GM18873 (cell line): ENCODE results near the gene CMIP.
"Not testable (repeated sequence)": the region's sequence is repeated elsewhere in the genome, so short reads cannot be mapped to it uniquely, and the experiment has no call there.

ENCODE experiments used
- ATAC-seq: cut with Tn5 transposase; IDR thresholded peaks from one replicate; pipeline ENCODE4 v1.9.1; 2021; ENCODE audit warnings: mild to moderate bottlenecking, moderate library complexity, moderate number of reproducible peaks; ENCODE audit not compliant: unreplicated experiment, low FRiP score

The CMIP gene

GRCh38 chr16:81444448-81445121 is at the start of gene CMIP:
CMIP (plus strand) TSS chr16:81444808.
- peak; percentile 36 for ATAC-seq

DNA sequence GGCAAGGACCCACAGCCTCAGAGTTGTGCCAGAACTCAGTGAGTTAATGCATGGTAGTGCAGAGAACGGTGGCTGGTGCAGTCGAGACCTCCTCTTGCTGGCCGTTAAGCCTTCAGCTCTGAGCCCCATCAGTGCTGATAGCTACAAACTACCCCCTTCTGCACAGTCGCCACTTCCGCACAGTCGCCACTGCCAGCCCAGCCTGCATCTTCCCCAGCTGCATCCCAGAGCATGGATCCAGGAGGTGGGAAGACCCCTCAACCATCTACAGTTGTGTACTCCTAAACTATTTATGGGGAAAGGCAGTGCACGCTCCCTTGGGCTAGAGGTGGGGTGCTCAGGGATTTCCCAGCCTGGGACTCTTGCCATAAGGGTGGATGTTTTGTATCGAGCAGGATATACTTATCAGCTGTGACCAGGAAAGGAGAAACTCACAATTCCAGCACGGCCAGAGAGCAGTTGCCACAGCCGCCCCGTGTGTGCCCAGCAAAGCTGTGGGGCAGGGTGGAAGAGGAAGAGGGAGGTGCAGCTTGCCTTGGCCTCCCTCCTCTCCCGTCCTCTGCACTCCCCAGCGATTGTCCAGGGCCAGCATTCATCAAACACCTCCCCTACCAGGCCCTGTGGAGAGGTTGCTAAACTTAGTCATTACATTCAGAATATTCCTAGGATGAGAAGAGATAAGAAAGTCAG is 49.5 kb upstream of the CMIP start:
- ATAC-seq = no peak

DNA sequence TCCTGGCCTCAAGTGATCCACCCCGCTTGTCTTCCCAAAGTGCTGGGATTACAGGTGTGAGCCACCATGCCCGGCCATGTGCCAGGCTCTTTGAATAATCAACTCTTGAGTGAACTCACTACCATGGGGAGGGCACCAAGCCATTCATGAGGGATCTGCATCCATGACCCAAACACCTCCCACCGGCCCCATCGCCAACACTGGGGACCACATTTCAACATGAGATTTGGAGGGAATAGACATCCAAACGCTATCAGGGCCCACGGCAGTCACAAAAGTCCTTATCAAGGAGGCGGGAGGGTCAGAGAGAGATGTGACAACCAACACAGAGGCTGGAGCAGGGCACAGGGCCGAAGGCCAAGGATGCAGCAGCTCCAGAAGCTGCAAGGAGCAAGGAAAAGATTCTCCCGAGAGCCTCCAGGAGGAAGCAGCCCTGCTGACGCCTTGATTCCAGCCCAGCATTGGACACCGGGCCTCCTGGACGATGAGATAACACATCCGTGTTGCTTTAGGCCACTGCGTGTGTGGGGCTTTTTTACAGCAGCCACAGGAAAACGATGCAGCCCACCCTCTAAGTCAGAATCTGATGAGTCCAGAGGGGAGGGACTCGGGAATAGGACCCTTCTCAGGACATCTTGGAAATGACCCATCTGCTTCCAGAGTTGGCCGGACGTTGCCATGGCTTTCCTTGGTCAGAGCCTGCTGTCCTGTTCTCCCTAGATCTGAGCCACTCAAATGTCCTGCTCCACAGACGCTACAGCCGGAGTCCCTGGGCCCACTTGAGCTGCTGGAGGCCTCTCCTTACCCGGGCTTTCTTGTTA is 47.3 kb upstream of the CMIP start:
- no peak for ATAC-seq

- no peak for ATAC-seq
These were observed 46.6 kb upstream of the CMIP start for GRCh38 chr16:81397879-81398520.

GRCh38 chr16:81399909-81400308 is 44.7 kb upstream of the CMIP start:
- ATAC-seq = no peak

GRCh38 chr16:81401035-81401950 is 43.3 kb upstream of the CMIP start:
- no peak for ATAC-seq

- ATAC-seq = no peak
These were observed 41.4 kb upstream of the CMIP start for GRCh38 chr16:81403208-81403600.

DNA sequence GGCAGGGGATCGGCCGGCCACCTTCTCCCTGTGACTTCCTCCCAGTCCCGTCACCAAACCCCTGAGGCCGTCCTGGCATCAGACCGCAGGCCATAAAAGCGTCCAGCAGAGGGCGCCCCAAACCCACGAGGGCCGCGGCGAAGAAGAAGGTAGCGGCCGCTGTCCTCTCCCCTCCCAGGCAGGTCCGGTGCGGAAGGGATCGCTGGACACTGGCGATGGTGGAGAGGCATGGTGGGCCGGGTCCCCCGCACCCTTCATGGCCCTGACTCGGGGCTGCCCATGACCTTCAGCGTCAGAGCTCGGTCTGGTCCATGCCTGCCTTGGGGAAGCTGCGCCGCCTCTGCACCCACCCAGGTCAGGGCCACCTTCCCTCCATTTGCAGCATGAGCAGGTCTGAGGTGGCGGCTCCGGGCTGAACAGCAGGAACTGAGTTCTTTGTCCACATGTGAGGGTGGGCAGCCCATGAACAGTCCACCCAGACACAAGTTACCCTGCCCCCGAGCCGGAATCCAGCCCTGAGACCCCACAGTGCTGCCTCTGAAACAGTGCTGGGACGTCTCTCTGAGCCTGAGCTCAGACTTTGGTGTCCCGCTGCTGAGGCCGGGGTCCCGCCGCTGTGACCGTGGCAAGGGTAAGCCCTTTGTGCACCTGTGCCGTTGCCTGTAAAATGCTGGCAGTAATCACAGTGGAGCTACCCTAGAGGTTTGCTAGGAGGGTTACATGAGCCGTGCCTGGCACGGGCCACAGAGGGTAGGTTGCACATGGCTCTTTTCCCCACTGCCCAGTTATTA is 40.8 kb upstream of the CMIP start:
- ATAC-seq = peak; percentile 64

- ATAC-seq = not testable (repeated sequence)
These were observed 39.6 kb upstream of the CMIP start for GRCh38 chr16:81405002-81405401.

GRCh38 chr16:81405702-81406113 is 38.9 kb upstream of the CMIP start:
- ATAC-seq = no peak

GRCh38 chr16:81408409-81408950 is 36.1 kb upstream of the CMIP start:
- ATAC-seq = no peak

GRCh38 chr16:81409016-81409556 is 35.5 kb upstream of the CMIP start:
- no peak for ATAC-seq

- ATAC-seq = no peak
These were observed 33.8 kb upstream of the CMIP start for GRCh38 chr16:81410643-81411293.

GRCh38 chr16:81413245-81413990 is 31.2 kb upstream of the CMIP start:
- ATAC-seq = no peak

DNA sequence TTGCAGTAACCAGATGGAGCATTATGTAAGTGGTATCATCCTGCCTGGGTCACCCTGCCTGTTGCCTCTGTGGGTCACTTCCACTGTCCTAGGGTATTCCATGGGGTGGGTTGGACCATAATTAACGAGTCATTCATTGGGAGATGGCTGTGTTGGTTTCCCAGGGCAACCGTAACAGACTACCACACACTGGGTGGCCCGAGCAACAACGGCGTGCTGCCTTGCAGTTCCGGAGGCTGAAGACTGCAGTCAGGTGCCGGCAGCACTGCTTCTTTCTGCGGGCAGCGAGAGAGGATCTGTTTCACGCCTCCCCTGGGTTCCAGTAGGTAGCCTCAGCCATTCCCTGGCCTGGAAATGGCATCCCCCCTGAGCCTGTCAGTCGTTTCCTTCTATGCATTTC is 28.9 kb upstream of the CMIP start:
- ATAC-seq = no peak

DNA sequence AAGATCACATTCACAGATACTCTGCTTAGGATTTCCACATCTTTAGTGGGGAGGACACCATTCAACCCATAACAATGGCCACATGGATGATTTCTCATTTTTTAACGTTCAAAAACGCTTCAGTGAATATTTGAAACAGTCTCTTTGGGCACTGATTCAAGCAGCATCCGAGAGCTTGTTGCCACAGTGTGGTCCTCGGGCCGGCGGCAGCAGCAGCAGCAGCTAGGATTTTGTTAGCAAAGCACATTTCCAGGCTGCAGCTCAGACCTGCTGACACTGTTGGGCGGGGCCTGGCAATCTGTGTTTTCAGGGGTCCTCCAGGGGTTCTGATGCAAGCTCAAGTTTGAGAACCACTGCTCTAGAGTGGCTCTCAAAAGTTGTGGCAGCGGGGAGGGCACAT is 27.9 kb upstream of the CMIP start:
- no peak for ATAC-seq

- no peak for ATAC-seq
These were observed 27.4 kb upstream of the CMIP start for GRCh38 chr16:81417210-81417609.
